Embryonic facial prominence (tissue), 1 donor: ENCODE measurements around the gene DOC2A.

Source experiments
- DNase-seq: peaks from one replicate; pipeline ENCODE4 v3.0.0-alpha.2; 2016; ENCODE audit errors: extremely low spot score

The DOC2A gene

GRCh38 chr16:30005341-30006094 lies 5.3 kb downstream of the DOC2A start:
- no peak for DNase-seq

DNA sequence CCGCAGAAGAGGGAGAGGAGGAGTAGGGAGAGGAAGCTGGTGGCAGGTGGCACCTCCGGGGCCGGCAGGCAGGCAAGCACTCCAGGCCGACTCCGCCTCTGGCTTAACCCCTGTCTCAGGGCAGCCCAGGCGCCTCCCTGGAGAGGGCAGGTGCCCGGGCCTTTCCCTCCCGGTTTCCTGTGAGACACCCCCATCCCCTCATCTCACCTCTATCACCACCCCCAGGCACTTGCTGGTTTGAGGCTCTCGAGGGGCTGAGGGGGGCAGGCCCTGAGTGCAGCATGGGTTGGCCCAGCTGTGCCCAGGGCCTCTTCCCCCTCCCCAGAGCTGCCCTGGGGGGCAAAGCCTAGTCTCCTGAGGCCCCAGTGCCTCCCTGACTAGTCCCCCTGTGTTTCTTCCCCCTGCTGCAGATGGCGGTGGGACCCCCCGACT lies 6.0 kb downstream of the DOC2A start:
- no peak for DNase-seq

DNA sequence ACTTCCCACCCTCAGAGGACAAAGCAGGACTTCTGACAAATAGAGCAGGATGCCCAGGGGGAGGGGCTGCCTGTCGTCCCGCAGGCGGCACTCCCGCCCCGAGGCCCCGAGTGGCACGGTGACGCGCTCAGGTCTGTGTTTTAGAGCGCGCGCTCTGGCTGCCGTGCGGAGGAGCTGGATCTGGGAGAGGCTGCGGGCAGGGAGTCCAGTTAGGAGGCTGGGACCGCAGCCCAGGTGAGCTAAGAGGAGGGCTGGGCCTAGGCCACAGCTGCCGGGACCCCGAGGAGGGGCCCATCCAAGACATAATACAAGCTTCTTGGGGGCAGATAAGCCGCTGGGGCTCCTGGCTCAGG lies 6.4 kb downstream of the DOC2A start:
- DNase-seq, result no peak

- DNase-seq, result no peak
Observed at GRCh38 chr16:30003670-30004423, 7.0 kb downstream of the DOC2A start.

- DNase-seq, result no peak
Observed at GRCh38 chr16:30002614-30003346, 8.0 kb downstream of the DOC2A start.

GRCh38 chr16:30000735-30001631 lies 9.8 kb downstream of the DOC2A start:
- no peak for DNase-seq

DNA sequence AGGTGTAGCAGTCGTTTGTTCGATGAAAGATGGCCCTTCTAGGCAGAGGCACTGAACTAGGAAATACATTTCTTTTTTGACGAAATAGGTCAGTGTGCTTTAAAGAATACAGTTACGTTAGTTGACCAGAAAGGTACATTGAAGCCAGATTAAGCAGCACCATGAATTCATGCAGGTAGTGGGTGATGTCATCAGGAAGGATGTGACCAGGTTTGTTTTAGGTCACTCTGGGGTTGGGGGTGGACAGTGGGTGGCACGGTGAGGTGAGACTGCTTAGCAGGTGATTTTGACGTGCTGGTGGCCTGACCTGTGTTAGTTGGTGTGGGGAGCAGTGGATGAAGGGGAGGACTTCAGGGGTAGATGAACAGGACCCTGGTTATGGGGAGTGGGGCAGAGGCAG lies 11.2 kb downstream of the DOC2A start:
- no peak for DNase-seq

DNA sequence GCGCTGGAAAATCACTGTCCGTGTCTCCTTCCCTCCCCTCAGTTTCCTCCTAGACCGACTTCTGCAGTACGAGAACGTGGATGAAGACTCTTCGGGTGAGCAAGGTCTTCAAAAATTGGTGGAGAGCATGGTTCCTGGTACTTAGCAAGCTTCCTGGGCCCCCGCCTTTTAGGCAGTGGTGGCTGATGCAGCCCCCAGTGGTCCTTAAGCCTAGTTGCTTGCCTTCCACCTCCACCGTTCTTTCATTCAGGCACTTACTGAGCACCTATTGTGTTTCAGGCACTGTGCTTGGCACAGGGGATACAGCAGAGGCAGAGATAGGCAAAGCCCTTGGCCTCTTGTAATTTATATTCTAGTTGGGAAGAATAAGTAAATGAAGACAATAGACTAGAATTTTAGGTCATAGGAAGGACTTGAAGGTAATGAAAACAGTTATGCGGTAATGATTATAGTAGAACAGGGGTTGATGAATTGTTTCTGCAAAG lies 14.0 kb downstream of the DOC2A start:
- DNase-seq, result no peak

GRCh38 chr16:29995911-29996765 lies 14.7 kb downstream of the DOC2A start, which contains the start of gene INO80E:
TSS of gene INO80E (plus strand) at chr16:29996241. CDS start at chr16:29996311, 70 bp downstream.
- peak; percentile 91 for DNase-seq

GRCh38 chr16:29995324-29995910 lies 15.4 kb downstream of the DOC2A start, which contains the start of gene HIRIP3:
TSS of gene HIRIP3 (minus strand) at chr16:29995617. CDS start at chr16:29995605, 12 bp downstream.
- DNase-seq, result peak; percentile 64

DNA sequence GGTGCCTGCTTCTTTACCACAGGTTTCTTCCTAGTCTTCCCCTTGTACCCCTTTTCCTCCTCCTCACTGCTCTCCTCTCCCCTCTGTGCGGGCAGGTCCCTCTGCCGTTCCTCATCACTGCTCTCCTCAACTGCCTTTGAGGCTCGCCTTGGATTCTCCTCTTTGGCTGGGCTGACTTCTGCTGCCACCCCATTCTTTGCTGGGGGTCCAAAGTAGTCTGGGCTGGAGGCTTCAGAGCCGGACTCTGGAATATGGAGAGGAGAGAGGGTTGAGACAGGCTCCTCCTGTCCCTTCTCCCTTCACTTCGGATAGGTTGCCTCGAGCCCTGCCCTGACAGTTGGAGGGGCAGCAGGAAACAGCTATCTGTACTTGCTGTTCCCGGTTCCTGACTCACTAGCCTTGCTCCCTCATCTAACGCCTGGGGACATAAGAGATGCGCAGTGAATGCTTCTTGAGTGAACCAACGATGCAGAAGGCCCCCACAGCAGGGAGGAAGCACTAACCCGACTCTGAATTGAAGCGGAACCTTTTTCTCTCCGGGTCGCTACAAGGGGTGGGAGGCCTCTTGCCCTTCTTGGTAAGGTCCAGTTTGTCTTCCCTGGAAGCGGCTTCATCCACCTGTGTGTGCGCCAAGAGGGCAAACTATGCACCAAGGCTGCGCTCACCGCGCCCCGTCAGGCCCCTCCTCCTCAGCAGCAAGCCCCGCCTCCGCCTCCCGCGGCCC lies 16.1 kb downstream of the DOC2A start:
- no peak for DNase-seq

GRCh38 chr16:29993903-29994599 lies 16.8 kb downstream of the DOC2A start:
- no peak for DNase-seq

DNA sequence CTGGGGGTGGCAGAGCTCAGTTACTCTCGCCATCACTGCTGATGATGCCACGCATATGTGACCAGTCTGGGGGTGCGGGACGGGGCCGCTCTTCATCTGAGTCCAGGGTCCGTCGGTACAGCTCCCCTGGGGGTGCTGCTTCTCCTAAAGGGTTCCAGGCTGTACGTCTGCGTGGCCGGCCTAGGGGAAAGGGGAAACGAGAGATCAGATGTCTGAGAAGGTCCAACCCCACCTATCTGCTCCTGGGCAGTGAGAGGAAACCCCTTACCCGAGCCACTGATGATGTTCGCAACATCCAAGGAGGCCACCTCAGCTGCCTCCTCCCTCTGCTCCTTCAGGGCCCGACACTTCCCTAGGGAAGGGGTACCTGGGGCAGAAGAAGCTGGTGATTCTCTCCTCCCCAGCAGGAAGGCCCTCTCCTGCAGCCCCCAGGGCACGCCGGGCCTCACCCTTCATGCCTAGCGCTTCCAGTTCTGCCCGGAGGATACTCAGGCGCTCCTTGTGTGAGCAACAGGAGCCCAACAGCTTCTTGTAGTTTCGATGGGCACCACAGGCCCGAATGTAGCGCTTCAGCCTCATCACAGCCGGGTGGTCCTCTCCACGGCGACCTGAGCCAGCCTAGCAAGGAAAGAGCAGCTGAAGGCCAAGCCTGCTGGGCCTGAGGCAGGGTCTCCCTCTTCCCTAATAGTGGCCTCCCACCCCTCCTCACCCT lies 17.5 kb downstream of the DOC2A start:
- DNase-seq, result no peak

DNA sequence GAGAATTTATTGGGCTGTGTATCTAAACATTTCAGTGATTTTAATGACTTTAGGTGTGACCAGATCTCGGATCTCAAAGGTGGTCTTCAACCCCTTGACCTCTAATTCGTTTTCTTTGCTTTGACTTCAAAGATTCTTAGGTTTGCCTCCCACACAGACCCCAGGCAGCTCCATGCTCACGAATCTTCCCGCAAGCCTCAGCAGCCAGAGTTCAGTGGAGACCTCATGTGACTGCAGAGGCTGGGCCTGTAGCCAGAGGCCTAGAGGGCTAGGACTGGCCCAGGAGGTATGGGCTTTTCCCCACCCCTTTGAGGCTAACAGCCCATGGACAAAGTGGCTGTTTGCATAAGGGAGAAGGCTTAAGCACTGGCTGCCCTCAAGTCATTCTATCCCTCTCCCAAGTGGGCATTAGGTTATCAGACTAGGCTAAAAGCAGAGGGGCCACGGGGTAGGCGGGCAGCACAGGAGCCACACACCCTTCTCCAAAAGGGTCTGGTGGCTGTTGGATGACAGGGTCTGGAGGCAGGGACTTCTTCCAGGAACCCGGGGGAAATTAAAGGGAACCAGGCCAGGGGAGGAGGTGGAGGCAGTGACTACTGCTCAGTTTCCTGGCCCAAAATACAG lies 18.4 kb downstream of the DOC2A start:
- no peak for DNase-seq

DNA sequence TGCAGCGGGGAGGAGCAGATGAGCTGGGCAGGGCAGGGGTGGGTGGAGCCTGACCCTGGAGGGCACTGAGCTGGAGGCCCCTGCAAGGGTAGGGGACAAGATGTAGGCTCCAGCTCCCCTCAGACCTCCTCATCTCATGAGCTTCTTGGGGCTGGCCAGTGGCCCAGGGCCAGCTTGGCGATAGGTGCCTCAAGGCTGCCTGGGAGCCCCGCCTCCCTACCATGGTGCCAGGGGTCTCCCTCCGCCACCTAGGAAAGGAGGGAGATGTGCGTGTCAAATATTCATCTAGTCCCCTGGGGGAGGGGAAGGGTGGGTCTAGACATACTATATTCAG lies 19.3 kb downstream of the DOC2A start:
- no peak for DNase-seq

GRCh38 chr16:29990883-29991570 lies 19.8 kb downstream of the DOC2A start:
- DNase-seq, result no peak

DNA sequence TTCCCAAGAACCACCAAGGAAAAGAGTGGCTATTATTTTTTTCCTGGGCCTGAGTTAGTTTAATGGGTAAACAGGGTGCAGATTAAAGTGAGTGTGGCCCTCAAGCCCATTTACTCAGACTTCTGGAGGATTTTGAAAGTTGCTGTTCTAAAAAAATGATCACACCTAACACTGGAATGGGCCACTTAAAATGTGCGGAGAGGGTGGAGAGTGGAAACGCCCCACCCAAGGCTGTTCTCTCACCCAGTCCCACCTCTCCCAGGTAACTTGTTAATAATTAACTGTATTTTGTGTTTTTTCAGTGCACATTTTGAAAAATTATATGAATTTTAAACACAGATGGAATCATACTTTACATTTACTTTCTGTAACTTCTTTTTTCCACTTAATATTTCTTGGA lies 20.8 kb downstream of the DOC2A start:
- no peak for DNase-seq
